HEK293 (cell line): ENCODE results near the gene MFSD2B.

Source experiments
- YY1 ChIP-seq: fragments of 450-650 bp; formaldehyde crosslinking; IDR thresholded peaks from 2 replicates; pipeline ENCODE4 v1.5.1; 2018; ENCODE audit warnings: missing biosample characterization, missing genetic modification characterization
- ZNF121 ChIP-seq: fragments of 450-650 bp; formaldehyde crosslinking; IDR thresholded peaks from 2 replicates; pipeline ENCODE4 v1.5.1; 2016; ENCODE audit warnings: missing biosample characterization, missing genetic modification characterization

DNA sequence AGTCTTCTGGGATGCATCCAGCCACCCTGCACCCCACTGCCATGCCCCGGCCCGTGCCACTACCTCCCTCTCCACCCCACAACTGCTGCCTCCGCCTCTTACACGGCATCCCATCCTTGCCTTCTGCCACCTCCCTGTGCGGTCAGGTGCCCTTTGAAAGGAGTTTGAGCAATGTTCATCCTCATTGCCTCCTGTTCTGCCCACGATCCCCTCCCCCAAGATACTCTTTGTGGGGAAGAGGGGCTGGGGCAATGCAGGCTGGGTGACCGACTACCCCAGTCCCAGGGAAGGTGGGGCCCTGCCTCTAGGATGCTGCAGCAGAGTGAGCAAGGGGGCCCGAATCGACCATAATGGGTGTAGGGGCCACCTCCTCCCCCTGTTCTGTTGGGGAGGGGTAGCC, 8.4 kb downstream of the MFSD2B start:
- TF ChIP-seq YY1 (no peak), ZNF121 (tag by site-specific recombination) (no peak)
